ENCODE results near the gene OR5AC2.

OR5AC2 gene

GRCh38 chr3:98086873-98087272 is at the start of gene OR5AC2:
TSS of gene OR5AC2 (plus strand) at chr3:98087173. CDS start at chr3:98087173, 0 bp downstream.
- DNase-seq, result no peak

GRCh38 chr3:98038286-98038685 is 48.7 kb upstream of the OR5AC2 start:
- no peak for DNase-seq

GRCh38 chr3:98038876-98039275 is 48.1 kb upstream of the OR5AC2 start:
- DNase-seq, result no peak

GRCh38 chr3:98039322-98040024 is 47.5 kb upstream of the OR5AC2 start:
- peak; percentile 89 for DNase-seq

GRCh38 chr3:98041350-98041749 is 45.6 kb upstream of the OR5AC2 start:
- DNase-seq, result no peak

GRCh38 chr3:98048586-98048985 is 38.4 kb upstream of the OR5AC2 start:
- DNase-seq, result no peak

- no peak for DNase-seq
Measured at GRCh38 chr3:98049271-98049670, 37.7 kb upstream of the OR5AC2 start.

- no peak for DNase-seq
Measured at GRCh38 chr3:98056035-98056434, 30.9 kb upstream of the OR5AC2 start.

GRCh38 chr3:98057631-98058030 is 29.3 kb upstream of the OR5AC2 start:
- no peak for DNase-seq

GRCh38 chr3:98058244-98058960 is 28.6 kb upstream of the OR5AC2 start:
- no peak for DNase-seq

- no peak for DNase-seq
Measured at GRCh38 chr3:98068824-98069223, 18.1 kb upstream of the OR5AC2 start.

- DNase-seq, result no peak
Measured at GRCh38 chr3:98070840-98071239, 16.1 kb upstream of the OR5AC2 start.

GRCh38 chr3:98073486-98073885 is 13.5 kb upstream of the OR5AC2 start:
- no peak for DNase-seq

GRCh38 chr3:98095882-98096281 is 8.9 kb downstream of the OR5AC2 start:
- DNase-seq, result no peak

GRCh38 chr3:98099848-98100247 is 12.9 kb downstream of the OR5AC2 start:
- DNase-seq, result no peak

GRCh38 chr3:98108162-98108561 is 21.2 kb downstream of the OR5AC2 start:
- no peak for DNase-seq

GRCh38 chr3:98109807-98110549 is 23.0 kb downstream of the OR5AC2 start:
- DNase-seq, result no peak

GRCh38 chr3:98110550-98110908 is 23.6 kb downstream of the OR5AC2 start:
- no peak for DNase-seq

- DNase-seq, result no peak
Measured at GRCh38 chr3:98114264-98114663, 27.3 kb downstream of the OR5AC2 start.

GRCh38 chr3:98115717-98116116 is 28.7 kb downstream of the OR5AC2 start:
- no peak for DNase-seq

- no peak for DNase-seq
Measured at GRCh38 chr3:98130421-98130820, 43.4 kb downstream of the OR5AC2 start, which contains the start of gene OR5H1. TSS of gene OR5H1 (plus strand) at chr3:98130721. CDS start at chr3:98132698, 1,977 bp downstream.

GRCh38 chr3:98136631-98137030 is 49.7 kb downstream of the OR5AC2 start:
- DNase-seq, result no peak
